Measurements from ENCODE around the gene DBF4B.

Gene DBF4B

GRCh38 chr17:44759916-44760243 lies 51.4 kb downstream of the DBF4B start:
- DNase-seq (ENCODE audit: low spot score) = no peak

DNA sequence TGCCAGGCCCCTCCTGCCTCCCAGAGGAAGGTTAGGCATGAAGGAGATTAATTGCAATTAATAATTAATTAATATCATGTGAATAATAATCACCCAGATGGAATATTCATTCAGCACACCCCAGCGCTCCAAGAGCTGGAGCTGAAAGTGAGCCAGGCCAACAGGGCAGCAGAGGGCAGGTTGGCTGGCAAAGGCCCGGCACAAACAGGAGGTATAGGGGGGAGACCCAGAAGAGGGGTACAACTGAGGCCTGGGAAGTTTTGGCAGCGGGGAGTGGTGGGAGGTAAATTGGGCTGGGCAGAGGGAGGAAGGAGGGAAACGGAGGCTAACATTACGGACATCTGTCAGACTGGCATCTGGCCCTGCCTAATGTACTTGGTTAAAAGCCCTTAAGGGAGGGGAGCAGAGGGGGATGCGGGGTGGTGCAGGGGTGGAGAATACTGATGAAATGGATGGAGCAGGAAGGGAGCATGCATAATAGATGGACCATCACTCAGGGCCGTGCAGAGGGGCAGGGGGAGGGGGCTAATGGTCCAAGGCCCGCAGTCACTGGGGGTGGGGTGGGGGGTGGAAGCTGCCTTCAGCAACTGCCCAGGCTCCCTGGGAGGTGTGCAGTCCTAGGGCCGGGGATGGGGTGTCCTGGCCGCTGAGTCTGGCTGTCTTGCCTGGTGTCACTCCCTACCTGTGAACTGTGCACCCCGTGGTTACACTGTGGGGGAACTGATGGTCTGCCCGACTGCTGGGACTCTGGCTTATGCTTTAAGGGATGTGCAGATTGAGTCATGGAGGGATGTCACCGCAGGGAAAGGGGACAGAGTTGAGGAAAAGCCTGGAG lies 52.2 kb downstream of the DBF4B start:
- no peak for DNase-seq (ENCODE audit: low spot score)

- DNase-seq (ENCODE audit: low spot score) = no peak
These were observed 53.7 kb downstream of the DBF4B start for GRCh38 chr17:44761932-44762810.

DNA sequence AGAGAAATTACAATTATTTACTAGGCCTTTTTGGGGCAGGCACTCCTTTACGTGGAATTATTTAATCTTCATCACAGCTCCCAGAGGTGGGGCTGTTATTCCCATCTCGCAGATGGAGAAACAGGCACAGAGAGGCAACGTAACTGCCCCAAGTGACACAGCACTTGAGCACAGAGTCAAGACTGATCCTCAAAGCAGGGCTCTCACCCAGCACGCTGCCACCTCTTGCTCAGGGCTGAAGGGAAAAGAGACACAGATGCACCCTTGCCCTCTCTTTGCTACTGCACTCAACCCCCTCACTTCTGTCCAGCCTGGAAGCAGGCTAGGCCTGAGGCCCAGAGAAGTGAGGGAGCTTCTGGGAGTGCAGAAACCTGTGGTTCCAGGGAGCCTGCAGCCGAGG lies 54.7 kb downstream of the DBF4B start:
- no peak for DNase-seq (ENCODE audit: low spot score)

- no peak for DNase-seq (ENCODE audit: low spot score)
These were observed 57.5 kb downstream of the DBF4B start for GRCh38 chr17:44765965-44766364.

DNA sequence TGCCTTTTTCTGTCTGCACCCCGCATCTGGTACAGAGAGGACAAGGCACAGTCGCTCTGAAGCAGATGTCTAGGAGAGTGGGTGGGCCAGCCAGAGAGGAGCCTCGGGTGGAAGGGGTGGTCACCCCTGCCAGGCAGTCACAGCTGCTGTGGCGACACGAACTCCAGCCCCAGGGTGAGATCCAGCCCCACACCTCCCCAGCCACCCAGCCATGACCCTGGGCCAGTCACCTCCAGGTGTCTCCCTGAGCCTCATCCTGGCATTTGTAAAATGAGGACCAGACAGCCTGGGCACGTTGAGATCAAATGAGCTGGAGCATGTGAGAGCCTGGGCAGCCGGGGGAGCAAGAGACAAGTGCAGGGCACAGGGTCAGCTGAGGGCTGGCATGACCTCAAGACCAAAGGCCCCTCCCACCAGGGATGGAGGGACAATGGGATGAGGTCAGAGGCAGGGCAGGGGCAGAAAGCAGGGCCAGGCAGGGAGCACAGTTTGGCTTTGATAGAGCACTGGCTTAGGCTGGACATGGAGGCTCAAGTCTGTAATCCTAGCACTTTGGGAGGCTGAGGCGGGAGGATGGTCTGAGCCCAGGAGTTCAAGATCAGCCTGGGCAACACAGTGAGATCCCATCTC lies 58.1 kb downstream of the DBF4B start:
- DNase-seq (ENCODE audit: low spot score) = no peak

DNA sequence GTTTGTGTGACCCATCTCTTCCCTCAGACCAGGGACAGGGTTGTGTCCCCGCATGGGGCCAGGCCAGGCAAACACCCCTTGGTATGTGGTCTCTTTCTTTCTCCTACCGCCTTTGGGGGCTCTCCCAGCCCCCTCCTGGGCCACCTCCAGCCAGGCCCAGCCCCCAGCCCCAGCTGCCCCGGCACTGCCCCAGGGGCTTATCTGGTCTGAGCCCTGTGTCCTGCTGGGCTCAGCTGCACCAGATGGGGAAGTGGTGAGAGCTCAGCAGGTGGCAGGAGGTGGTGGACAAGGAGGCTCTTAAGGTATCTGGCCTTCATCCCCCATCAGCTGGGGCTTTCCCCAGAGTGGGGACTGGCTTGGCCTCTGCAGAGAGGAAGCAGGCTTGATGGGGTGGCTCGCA lies 59.0 kb downstream of the DBF4B start:
- DNase-seq (ENCODE audit: low spot score) = no peak

GRCh38 chr17:44768505-44769142 lies 60.2 kb downstream of the DBF4B start:
- no peak for DNase-seq (ENCODE audit: low spot score)

- no peak for DNase-seq (ENCODE audit: low spot score)
These were observed 60.8 kb downstream of the DBF4B start for GRCh38 chr17:44769230-44769629.

- DNase-seq (ENCODE audit: low spot score) = no peak
These were observed 61.2 kb downstream of the DBF4B start for GRCh38 chr17:44769647-44770084.

- no peak for DNase-seq (ENCODE audit: low spot score)
These were observed 61.9 kb downstream of the DBF4B start for GRCh38 chr17:44770166-44770925.

GRCh38 chr17:44772308-44773045 lies 64.0 kb downstream of the DBF4B start:
- no peak for DNase-seq (ENCODE audit: low spot score)

DNA sequence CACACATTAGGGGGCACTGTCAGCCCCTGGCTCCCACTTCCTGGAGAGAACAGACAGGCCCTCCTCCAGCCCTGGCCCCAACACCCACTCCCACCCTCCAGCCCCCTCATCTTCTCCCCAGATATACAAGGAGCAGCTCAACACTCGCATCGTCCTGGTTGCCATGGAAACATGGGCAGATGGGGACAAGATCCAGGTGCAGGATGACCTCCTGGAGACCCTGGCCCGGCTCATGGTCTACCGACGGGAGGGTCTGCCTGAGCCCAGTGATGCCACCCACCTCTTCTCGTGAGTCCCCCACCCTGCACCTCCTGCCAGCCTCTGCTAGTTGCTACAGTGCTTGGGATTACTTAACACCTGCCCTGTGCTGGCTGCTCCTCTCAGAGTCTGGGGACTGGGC lies 64.7 kb downstream of the DBF4B start:
- no peak for DNase-seq (ENCODE audit: low spot score)

DNA sequence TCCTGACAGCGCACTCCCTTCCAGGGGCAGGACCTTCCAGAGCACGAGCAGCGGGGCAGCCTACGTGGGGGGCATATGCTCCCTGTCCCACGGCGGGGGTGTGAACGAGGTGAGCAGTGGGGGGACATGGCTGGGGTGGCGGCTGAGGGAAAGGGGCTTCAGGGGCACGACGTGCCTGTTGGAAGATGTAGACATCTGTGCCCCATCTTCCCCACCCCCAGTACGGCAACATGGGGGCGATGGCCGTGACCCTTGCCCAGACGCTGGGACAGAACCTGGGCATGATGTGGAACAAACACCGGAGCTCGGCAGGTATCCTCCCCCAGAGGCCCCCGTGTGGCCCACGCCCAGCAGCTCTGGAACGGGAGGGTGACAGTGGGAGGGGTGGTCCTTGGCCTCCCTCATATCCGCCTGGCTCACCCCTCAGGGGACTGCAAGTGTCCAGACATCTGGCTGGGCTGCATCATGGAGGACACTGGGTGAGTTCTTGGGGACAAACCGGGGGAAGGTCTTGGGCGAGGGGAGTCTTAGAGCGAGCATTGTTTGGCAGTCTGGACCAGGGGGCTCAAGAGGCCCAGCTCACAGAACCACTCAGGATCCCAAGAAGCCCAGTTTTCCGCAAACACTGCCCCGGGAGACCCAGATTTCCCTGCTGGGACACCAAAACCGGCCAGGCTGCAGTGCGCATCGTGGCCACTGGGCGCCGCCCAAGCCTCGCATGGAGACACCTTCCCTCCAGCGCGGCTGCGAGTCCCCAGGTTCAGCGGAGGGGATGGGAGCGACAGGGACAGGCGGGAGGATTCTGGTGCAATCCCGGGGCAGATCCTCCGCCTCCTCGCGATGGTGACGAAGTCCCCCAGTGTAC lies 66.0 kb downstream of the DBF4B start:
- DNase-seq (ENCODE audit: low spot score) = peak; percentile 99

- DNase-seq (ENCODE audit: low spot score) = peak; percentile 100
These were observed 66.8 kb downstream of the DBF4B start for GRCh38 chr17:44775136-44775837.

GRCh38 chr17:44775838-44776621 lies 67.6 kb downstream of the DBF4B start:
- DNase-seq (ENCODE audit: low spot score) = no peak

DNA sequence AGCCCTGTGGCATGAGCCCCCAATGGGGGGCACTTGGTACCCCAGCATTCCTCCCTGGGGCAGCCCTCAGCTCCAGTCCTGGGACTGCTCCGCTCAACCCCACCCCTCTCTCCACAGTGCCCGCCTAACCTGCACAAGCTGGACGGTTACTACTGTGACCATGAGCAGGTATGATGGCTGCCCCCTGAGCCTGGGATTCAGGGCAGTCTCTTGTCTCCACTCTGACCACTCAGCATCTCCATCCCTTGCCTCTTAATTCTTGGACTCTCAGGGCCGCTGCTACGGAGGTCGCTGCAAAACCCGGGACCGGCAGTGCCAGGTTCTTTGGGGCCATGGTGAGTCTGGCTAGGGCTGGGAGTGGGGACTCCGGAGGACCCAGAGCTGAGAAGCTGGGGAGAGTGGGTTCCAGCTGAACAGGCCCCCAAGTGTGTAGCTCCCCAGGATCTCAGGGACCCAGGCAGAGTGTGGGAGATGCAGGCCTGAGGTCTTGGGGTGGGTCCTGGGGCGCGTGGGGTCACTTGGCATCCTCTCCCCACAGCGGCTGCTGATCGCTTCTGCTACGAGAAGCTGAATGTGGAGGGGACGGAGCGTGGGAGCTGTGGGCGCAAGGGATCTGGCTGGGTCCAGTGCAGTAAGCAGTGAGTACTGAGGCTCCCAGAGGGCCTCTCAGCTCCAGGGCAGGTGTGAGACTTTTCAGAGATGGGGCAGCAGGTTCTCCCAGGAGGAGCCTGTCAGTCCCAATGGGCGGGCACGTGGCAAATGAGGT lies 68.3 kb downstream of the DBF4B start:
- no peak for DNase-seq (ENCODE audit: low spot score)
